ENCODE data around the gene EXOSC5.
A peak's percentile ranks its signal among the peaks of the same experiment; 100 is the strongest.
"Not testable (repeated sequence)": the region's sequence is repeated elsewhere in the genome, so short reads cannot be mapped to it uniquely, and the experiment has no call there.

EXOSC5 gene

DNA sequence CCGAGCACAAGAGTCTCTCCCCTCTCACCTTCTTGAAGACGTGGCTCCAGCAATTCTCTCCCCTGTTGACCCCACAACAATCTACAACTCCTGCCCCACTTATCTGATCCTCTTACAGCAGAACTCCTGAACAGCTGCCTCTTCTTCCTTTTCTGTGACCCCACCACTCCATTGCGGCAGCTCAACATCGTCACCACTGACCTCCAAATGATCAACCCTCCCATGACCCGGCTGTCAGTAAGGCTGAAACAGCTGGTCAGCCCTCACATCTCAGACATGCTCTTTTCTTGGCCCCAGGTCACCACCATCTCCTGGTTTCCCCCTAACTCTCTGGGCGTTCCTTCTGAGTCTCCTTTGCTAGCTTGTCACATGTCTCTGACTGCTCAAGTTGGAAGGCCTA, 1.8 kb downstream of the EXOSC5 start:
- FAIRE-seq (no peak), DNase-seq (ENCODE audit: insufficient read length, low spot score) (no peak)
- no peak for TF ChIP-seq PAX5 (IDR thresholded peaks at IDR 0.05; ENCODE audit: insufficient read depth, low read length, severe bottlenecking)
- no peak for TF ChIP-seq TAF1 (IDR thresholded peaks at IDR 0.05; ENCODE audit: low read depth, low read length)
- no peak for TF ChIP-seq POLR2AphosphoS5 (IDR thresholded peaks at IDR 0.05; ENCODE audit: low read depth, low read length)
- no peak for TF ChIP-seq SPI1 (IDR thresholded peaks at IDR 0.05; ENCODE audit: low read depth, low read length)
- no peak for TF ChIP-seq POLR2A (IDR thresholded peaks at IDR 0.05; ENCODE audit: low read depth, low read length)
- no peak for TF ChIP-seq POU2F2 (IDR thresholded peaks at IDR 0.05; ENCODE audit: low read depth, low read length)

DNA sequence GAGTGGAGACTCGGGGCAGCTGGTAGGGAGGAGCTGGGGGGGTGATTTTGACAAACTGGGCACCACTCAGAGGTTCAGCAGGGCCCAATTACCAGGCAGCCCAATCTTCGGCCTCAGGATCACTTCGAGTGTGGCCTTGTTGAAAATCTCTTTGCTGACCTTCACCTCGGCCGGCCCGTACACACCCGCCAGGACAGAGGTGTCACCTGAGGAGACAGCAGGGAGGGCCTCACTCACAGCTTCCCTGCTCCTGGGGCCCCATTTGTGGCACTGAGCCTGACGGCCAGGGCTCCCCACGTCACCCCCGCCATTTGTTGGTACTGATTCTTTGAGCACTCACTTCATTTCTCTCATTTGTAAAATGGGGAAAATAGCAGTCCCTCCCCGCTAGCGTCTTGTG, 4.4 kb downstream of the EXOSC5 start:
- FAIRE-seq: no peak
- no peak for TF ChIP-seq POLR2A (IDR thresholded peaks at IDR 0.05; ENCODE audit: low read depth, low read length)
- no peak for TF ChIP-seq SPI1 (IDR thresholded peaks at IDR 0.05; ENCODE audit: low read depth, low read length)
- no peak for TF ChIP-seq POU2F2 (IDR thresholded peaks at IDR 0.05; ENCODE audit: low read depth, low read length)
- TF ChIP-seq PAX5 (IDR thresholded peaks at IDR 0.05; ENCODE audit: insufficient read depth, low read length, severe bottlenecking): no peak
- TF ChIP-seq POLR2AphosphoS5 (IDR thresholded peaks at IDR 0.05; ENCODE audit: low read depth, low read length): no peak
- no peak for TF ChIP-seq TAF1 (IDR thresholded peaks at IDR 0.05; ENCODE audit: low read depth, low read length)

DNA sequence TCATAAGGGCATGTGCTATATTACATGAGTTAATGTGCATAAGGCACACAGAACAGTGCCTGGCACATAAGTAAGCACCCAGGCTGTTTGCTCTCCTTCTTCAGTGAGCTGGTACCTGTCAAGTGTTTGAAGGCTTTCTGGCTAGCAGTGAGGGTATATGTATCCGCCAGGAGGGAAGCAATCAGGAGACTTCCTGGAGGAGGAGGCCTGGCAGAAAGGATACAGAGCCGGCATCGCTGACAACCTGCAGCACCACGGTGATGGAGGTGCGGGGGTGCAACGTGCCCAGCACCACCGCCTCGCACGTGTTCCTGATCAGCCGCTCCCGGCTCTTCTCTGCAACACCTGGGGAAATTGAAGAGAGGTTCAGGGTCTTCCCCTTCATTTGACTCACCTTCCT, 5.5 kb downstream of the EXOSC5 start:
- no peak for DNase-seq (ENCODE audit: insufficient read length, low spot score)
- FAIRE-seq: no peak
- TF ChIP-seq POLR2A (IDR thresholded peaks at IDR 0.05; ENCODE audit: low read depth, low read length): no peak
- TF ChIP-seq PAX5 (IDR thresholded peaks at IDR 0.05; ENCODE audit: insufficient read depth, low read length, severe bottlenecking): no peak
- no peak for TF ChIP-seq SPI1 (IDR thresholded peaks at IDR 0.05; ENCODE audit: low read depth, low read length)
- no peak for TF ChIP-seq TAF1 (IDR thresholded peaks at IDR 0.05; ENCODE audit: low read depth, low read length)
- no peak for TF ChIP-seq POU2F2 (IDR thresholded peaks at IDR 0.05; ENCODE audit: low read depth, low read length)
- TF ChIP-seq POLR2AphosphoS5 (IDR thresholded peaks at IDR 0.05; ENCODE audit: low read depth, low read length): no peak

More for the DNA sequence above, 4.4 kb downstream of the EXOSC5 start:
- no peak for DNase-seq (ENCODE audit: insufficient read length, low spot score)

DNA sequence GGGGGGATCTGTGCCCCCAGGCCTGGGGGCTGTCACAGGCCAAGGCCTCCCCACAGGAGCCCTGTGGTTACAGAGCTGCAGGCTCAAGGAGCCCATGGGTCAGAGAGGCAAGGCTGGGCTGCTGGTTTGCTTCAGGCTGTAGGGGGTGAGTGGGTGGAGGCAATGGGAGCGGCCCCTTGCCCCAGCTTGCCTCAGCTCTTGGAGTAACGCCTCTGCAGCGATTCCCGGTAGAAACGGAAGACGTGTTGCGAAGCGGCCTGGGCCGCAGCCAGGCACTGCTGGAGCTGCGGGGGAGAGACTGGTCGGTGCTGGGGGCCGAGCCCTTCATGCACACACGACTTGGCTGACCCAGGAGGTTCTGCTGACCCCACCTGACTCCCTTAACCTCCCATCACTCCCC, 10.7 kb downstream of the EXOSC5 start:
- DNase-seq (ENCODE audit: insufficient read length, low spot score): no peak
- TF ChIP-seq TAF1 (IDR thresholded peaks at IDR 0.05; ENCODE audit: low read depth, low read length) (no peak), PAX5 (IDR thresholded peaks at IDR 0.05; ENCODE audit: insufficient read depth, low read length, severe bottlenecking) (no peak), POLR2AphosphoS5 (IDR thresholded peaks at IDR 0.05; ENCODE audit: low read depth, low read length) (no peak), POLR2A (IDR thresholded peaks at IDR 0.05; ENCODE audit: low read depth, low read length) (no peak), POU2F2 (IDR thresholded peaks at IDR 0.05; ENCODE audit: low read depth, low read length) (no peak), SPI1 (IDR thresholded peaks at IDR 0.05; ENCODE audit: low read depth, low read length) (no peak)
- FAIRE-seq: no peak

DNA sequence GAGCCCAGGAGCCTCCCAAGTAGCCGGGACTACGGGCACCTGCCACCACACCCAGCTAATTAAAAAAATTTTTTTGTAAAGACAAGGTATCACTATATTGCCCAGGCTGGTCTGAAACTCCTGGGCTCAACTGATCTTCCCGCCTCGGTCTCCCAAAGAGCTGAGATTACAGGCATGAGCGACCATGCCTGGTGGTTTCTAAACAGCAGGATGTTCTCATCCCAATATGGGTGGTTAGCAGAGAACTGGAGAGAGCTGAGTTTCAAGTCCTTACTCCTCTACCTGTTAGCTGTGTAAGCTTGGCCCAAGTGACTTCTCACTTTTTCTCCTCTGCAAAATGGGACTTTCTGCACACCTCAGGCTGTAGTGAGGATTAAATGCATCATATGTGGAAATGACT, 12.8 kb downstream of the EXOSC5 start:
- FAIRE-seq (no peak), DNase-seq (ENCODE audit: insufficient read length, low spot score) (no peak)
- no peak for TF ChIP-seq POLR2AphosphoS5 (IDR thresholded peaks at IDR 0.05; ENCODE audit: low read depth, low read length)
- TF ChIP-seq PAX5 (IDR thresholded peaks at IDR 0.05; ENCODE audit: insufficient read depth, low read length, severe bottlenecking): no peak
- no peak for TF ChIP-seq SPI1 (IDR thresholded peaks at IDR 0.05; ENCODE audit: low read depth, low read length)
- TF ChIP-seq POU2F2 (IDR thresholded peaks at IDR 0.05; ENCODE audit: low read depth, low read length): no peak
- TF ChIP-seq POLR2A (IDR thresholded peaks at IDR 0.05; ENCODE audit: low read depth, low read length): no peak
- no peak for TF ChIP-seq TAF1 (IDR thresholded peaks at IDR 0.05; ENCODE audit: low read depth, low read length)

DNA sequence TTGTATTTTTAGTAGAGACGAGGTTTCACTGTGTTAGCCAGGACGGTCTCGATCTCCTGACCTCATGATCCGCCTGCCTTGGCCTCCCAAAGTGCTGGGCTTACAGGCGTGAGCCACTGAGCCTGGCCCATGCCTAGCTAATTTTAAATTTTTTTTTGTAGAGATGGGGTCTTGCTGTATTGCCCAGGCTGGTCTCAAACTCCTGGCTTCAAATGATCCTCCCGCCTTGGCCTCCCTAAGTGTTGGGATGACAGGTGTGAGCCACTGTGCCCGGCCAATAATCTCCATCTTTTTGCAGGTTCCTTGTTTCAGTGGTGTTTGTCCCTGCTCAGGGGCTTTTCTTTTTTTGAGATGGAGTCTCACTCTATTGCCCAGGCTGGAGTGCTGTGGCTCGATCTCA, 15.6 kb downstream of the EXOSC5 start:
- not testable (repeated sequence) for DNase-seq (ENCODE audit: insufficient read length, low spot score); FAIRE-seq

DNA sequence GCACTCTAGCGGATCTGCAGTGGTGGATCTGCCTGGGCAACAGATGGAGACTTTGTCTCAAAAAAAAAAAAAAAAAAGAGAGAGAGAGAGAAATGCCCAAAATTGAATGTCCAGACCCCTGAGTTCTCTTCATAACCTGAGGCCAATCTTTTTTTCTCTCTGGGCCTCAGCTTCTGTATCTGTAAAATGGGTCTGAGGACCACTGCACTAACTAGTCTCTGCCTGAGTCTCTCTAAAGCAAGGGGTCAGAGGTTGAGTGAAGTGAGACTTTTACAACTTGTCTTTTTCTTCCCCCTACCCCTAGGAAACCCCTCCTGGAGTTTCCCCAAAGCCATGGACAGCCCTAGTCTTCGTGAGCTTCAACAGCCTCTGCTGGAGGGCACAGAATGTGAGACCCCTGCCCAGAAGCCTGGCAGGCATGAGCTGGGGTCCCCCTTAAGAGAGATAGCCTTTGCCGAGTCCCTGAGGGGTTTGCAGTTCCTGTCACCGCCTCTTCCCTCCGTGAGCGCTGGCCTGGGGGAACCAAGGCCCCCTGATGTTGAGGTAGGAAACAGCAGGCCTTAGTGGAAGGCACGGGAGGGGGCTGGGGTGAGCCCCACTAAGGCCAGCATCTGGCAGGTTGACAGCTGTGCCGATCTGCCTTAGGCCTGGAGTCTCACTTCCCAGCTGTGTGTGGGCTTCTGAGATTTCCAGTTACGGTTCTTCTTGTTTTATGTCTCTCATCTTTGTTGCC, 19.0 kb downstream of the EXOSC5 start:
- FAIRE-seq (peak; percentile 71), DNase-seq (ENCODE audit: insufficient read length, low spot score) (peak; percentile 58)
- TF ChIP-seq PAX5 (IDR thresholded peaks at IDR 0.05; ENCODE audit: insufficient read depth, low read length, severe bottlenecking) (no peak), POU2F2 (IDR thresholded peaks at IDR 0.05; ENCODE audit: low read depth, low read length) (0 out of 2 replicates have a peak, but pooled peaks have one; percentile 45), SPI1 (IDR thresholded peaks at IDR 0.05; ENCODE audit: low read depth, low read length) (peak; percentile 47; the same call in 1 of the 2 replicates)

DNA sequence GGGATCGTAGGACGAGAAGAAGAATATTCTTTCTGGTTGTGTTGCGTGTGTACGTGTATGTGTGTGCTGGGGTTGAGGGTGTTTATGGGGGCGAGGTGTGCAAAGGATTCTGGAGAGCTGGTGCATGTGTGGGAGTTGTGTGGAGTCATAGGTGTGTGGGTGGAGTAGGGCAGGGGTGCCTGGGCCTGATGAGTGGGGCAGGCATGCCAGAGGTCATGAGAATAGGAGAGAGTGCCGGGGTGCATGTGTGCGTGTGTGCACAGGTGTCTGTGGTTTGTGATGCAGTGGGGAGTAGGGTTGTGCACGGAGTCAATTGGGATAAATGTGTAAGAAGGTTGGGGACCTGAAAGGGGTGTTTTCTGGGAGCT, 20.2 kb downstream of the EXOSC5 start:
- no peak for DNase-seq (ENCODE audit: insufficient read length, low spot score)
- no peak for TF ChIP-seq POU2F2 (IDR thresholded peaks at IDR 0.05; ENCODE audit: low read depth, low read length)
- no peak for TF ChIP-seq POLR2A (IDR thresholded peaks at IDR 0.05; ENCODE audit: low read depth, low read length)
- no peak for TF ChIP-seq POLR2AphosphoS5 (IDR thresholded peaks at IDR 0.05; ENCODE audit: low read depth, low read length)
- TF ChIP-seq TAF1 (IDR thresholded peaks at IDR 0.05; ENCODE audit: low read depth, low read length): no peak
- FAIRE-seq: peak; percentile 76

DNA sequence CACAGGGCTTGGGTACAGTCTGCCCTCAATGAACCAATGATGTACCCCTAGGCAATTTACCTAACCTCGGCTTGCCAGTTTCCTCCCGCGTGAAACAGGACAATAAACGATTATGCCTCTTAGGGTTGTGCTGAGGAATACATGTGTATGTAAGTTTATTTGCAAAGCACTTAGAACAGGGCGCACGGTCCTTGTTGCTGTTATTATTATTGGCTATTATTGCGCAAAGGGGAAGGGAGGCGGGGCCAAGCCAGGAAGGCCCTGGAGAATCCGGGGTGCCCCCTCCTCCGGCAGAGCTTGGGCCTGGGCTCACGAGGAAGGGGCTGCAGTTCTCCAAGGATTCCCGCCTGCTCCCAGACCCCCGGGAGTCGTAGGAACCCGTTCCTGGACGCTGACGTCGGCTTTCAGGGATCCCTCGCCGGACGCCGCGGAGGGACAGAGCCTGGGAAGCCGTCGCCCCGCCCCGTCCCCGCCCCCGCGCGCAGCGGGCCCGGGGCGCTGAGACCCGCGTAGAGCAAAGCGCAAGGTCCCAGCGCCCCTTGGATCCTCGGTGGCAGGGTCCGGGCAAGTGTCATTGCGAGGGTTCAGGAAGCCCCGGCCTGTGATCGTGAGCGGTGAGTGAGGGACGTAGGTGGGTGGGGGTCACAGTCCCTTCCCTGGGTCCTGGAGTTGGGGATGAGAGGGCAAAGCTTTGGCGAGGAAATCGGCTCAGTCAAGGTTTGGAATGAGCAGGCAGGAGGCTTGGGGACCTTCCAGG, 20.7 kb downstream of the EXOSC5 start, which contains the start of gene TMEM91:
TSS of gene TMEM91 (plus strand) at position 293 of the 757 bp plus-strand sequence. CDS start 1,777 bp downstream, outside the sequence.
- TF ChIP-seq POLR2A (IDR thresholded peaks at IDR 0.05; ENCODE audit: low read depth, low read length) (no peak), TAF1 (IDR thresholded peaks at IDR 0.05; ENCODE audit: low read depth, low read length) (no peak), PAX5 (IDR thresholded peaks at IDR 0.05; ENCODE audit: insufficient read depth, low read length, severe bottlenecking) (no peak), POU2F2 (IDR thresholded peaks at IDR 0.05; ENCODE audit: low read depth, low read length) (no peak), SPI1 (IDR thresholded peaks at IDR 0.05; ENCODE audit: low read depth, low read length) (no peak), POLR2AphosphoS5 (IDR thresholded peaks at IDR 0.05; ENCODE audit: low read depth, low read length) (no peak)
- no peak for FAIRE-seq
- no peak for DNase-seq (ENCODE audit: insufficient read length, low spot score)

DNA sequence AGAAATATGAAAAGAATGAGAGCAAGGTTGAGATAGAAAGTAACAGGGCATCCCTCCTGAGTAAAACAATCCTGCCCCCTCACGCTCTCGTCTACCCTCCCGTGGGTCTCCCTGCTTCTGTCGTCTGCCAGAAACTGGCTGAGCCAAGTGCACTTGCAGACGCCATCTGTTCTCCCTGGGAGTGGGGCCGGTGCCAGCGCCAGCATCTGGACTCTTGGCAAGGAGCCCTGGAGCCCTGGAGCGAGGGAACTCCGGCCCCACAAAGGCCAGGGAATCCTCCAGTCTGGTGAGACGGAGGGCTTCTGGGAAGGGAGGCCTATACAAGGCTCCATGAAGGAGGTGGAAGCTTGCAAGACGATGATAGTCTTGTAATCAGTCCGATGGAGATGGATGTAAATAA, 23.2 kb downstream of the EXOSC5 start:
- no peak for FAIRE-seq
- no peak for TF ChIP-seq POU2F2 (IDR thresholded peaks at IDR 0.05; ENCODE audit: low read depth, low read length)
- no peak for TF ChIP-seq POLR2A (IDR thresholded peaks at IDR 0.05; ENCODE audit: low read depth, low read length)
- TF ChIP-seq SPI1 (IDR thresholded peaks at IDR 0.05; ENCODE audit: low read depth, low read length): no peak
- no peak for TF ChIP-seq PAX5 (IDR thresholded peaks at IDR 0.05; ENCODE audit: insufficient read depth, low read length, severe bottlenecking)
- no peak for TF ChIP-seq POLR2AphosphoS5 (IDR thresholded peaks at IDR 0.05; ENCODE audit: low read depth, low read length)
- TF ChIP-seq TAF1 (IDR thresholded peaks at IDR 0.05; ENCODE audit: low read depth, low read length): no peak
- no peak for DNase-seq (ENCODE audit: insufficient read length, low spot score)

Measured in GM12891 (cell line).